K562 (cell line): ENCODE data around the gene EFHC1. TPM values are rescaled to one million over a fixed set of nuclear protein-coding genes. Genes with fewer than 3 reads are reported as not detected.

Experiments used
- ADNP ChIP-seq: fragments of 200-800 bp; sonication (Bioruptor generic); IDR thresholded peaks from 2 replicates; pipeline ENCODE4 v1.6.1; 2016; ENCODE audit warnings: missing genetic modification characterization, missing compliant biosample characterization
- ARHGAP35 ChIP-seq: fragments of 450-650 bp; IDR thresholded peaks from 2 replicates; pipeline ENCODE4 v1.6.1; 2018; ENCODE audit not compliant: partially characterized antibody
- CHCHD3 ChIP-seq: fragments of 250-450 bp; sonication (Bioruptor Pico); IDR thresholded peaks from 2 replicates; pipeline ENCODE4 v2.1.2; 2022; ENCODE audit warnings: mild to moderate bottlenecking
- GABPB1 ChIP-seq: sonication (generic); formaldehyde crosslinking; IDR thresholded peaks from 2 replicates; pipeline ENCODE4 v1.8.0; 2022; ENCODE audit warnings: mild to moderate bottlenecking, missing genetic modification reagents
- NFRKB ChIP-seq: fragments of 450-650 bp; IDR thresholded peaks from 2 replicates; pipeline ENCODE4 v1.6.1; 2016; ENCODE audit warnings: low read depth
- RFX7 ChIP-seq: fragments of 250-450 bp; sonication (Bioruptor Pico); IDR thresholded peaks from 2 replicates; pipeline ENCODE4 v1.5.1; 2021; ENCODE audit warnings: mild to moderate bottlenecking
- TCF3 ChIP-seq: sonication (generic); formaldehyde crosslinking; IDR thresholded peaks from 2 replicates; pipeline ENCODE4 v1.4.0; 2020; ENCODE audit warnings: mild to moderate bottlenecking, missing genetic modification reagents
- TCFL5 ChIP-seq: fragments of 250-450 bp; sonication (Bioruptor Pico); conservative IDR thresholded peaks from 2 replicates; pipeline ENCODE4 v1.6.1; 2021; ENCODE audit warnings: mild to moderate bottlenecking, moderate library complexity, matching md5 sums
- TRIM24 ChIP-seq, 2 experiments: fragments of 450-650 bp; IDR thresholded peaks; 2 replicates each; pipeline ENCODE4 v1.6.1; 2016
- polyA plus RNA-seq, 8 experiments: library from polyadenylated mRNA; depleted of rRNA in 4 of 8; stranded (reverse) in 5 of 8; unstranded in 3 of 8; fragments of >200 nt; fragmentation: Nextera tagmentation in 2 of 8; fragmentation: Illumina TruSeq in 1 of 8; extraction: Ambion mirVana in 2 of 8; extraction: Trizol in 1 of 8; gene quantifications; 2 replicates each; pipeline versions ENCODE4 v1.2.1 to v1.2.3, GENCODE V29; 2011 to 2014; ENCODE audit warnings: inconsistent platforms in 1 of 8, missing spikeins in 1 of 8
- total RNA-seq, 7 experiments: library from RNA; depleted of rRNA in 6 of 7; stranded (reverse); fragments of >200 nt in 6 of 7; fragmentation: Illumina TruSeq in 2 of 7; extraction: Trizol in 2 of 7; gene quantifications; 2 replicates each; pipeline versions ENCODE4 v1.2.1 to v1.2.3, GENCODE V29; 2011 to 2021; ENCODE audit warnings: low replicate concordance in 1 of 7
- TF ChIP-seq, protein P1 (sequence below), 2 experiments: fragments of 450-650 bp; formaldehyde crosslinking in 1 of 2; IDR thresholded peaks; 2 replicates each; pipeline versions ENCODE4 v1.4.0 to v1.6.1; 2014 to 2020; ENCODE audit warnings: mild to moderate bottlenecking in 2 of 2, borderline replicate concordance in 1 of 2, low read depth in 1 of 2
- TF ChIP-seq, protein P2 (sequence below): fragments of 200-400 bp; formaldehyde crosslinking; IDR thresholded peaks from 2 replicates; pipeline ENCODE4 v1.6.1; 2017; ENCODE audit warnings: mild to moderate bottlenecking, low read depth, low read length, moderate library complexity
- TF ChIP-seq, protein P3 (sequence below): sonication (generic); formaldehyde crosslinking; IDR thresholded peaks from 2 replicates; pipeline ENCODE4 v1.8.0; 2022; ENCODE audit warnings: mild to moderate bottlenecking, missing genetic modification reagents

Gene EFHC1
- total and polyA plus RNA-seq, 9 of the 15 experiments (the other 6 are each of a cell fraction or from before 2014, with no cell fraction given), result 9.5 to 31.0 (median 14.9) TPM

DNA sequence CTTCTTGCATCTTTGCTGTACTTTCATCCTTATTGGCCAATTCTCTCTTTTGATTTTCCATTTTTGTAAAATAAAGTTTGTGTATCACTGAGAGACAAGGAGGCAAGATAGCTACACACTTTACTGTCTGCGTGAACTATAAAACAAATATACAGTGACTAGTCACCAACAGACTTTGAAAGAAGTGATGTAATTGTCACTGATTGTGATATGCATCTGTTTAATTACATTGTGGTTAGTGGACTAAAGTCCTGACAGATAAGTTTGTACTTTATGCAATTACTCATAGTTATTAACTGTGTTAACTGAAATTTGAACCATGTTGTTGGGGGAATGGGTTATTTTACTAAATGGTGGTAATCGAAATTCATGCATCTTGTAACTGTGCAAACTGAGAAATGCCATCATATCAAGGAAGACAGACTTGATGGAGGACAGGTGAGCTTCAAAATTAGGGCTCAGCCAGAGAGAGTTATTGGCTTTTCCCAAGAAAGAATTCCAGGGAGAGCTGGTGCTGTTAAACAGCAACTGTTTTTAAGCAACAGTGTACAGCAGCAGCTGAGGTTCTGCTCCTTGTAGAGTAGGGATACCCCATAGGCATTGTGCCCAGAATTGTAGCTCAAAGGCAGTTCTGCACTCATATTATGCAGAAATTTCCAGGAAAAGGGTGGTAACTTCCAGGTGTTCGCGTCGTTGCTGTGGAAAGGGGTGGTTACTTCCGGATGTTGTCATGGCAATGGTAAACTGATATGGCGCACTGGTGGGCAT is 62.9 kb downstream of the EFHC1 start (continued):
- no peak for TF ChIP-seq CHCHD3 (CRISPR knock-in tag)
- TF ChIP-seq, protein P1, sequence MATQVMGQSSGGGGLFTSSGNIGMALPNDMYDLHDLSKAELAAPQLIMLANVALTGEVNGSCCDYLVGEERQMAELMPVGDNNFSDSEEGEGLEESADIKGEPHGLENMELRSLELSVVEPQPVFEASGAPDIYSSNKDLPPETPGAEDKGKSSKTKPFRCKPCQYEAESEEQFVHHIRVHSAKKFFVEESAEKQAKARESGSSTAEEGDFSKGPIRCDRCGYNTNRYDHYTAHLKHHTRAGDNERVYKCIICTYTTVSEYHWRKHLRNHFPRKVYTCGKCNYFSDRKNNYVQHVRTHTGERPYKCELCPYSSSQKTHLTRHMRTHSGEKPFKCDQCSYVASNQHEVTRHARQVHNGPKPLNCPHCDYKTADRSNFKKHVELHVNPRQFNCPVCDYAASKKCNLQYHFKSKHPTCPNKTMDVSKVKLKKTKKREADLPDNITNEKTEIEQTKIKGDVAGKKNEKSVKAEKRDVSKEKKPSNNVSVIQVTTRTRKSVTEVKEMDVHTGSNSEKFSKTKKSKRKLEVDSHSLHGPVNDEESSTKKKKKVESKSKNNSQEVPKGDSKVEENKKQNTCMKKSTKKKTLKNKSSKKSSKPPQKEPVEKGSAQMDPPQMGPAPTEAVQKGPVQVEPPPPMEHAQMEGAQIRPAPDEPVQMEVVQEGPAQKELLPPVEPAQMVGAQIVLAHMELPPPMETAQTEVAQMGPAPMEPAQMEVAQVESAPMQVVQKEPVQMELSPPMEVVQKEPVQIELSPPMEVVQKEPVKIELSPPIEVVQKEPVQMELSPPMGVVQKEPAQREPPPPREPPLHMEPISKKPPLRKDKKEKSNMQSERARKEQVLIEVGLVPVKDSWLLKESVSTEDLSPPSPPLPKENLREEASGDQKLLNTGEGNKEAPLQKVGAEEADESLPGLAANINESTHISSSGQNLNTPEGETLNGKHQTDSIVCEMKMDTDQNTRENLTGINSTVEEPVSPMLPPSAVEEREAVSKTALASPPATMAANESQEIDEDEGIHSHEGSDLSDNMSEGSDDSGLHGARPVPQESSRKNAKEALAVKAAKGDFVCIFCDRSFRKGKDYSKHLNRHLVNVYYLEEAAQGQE (IDR thresholded peaks at IDR 0.05; ENCODE audit: borderline replicate concordance), result peak; percentile 50
- TF ChIP-seq, protein P1 (CRISPR knock-in tag; IDR thresholded peaks at IDR 0.05; ENCODE audit: low read depth), result no peak
- TF ChIP-seq RFX7 (CRISPR knock-in tag), result no peak
- TF ChIP-seq, protein P2, sequence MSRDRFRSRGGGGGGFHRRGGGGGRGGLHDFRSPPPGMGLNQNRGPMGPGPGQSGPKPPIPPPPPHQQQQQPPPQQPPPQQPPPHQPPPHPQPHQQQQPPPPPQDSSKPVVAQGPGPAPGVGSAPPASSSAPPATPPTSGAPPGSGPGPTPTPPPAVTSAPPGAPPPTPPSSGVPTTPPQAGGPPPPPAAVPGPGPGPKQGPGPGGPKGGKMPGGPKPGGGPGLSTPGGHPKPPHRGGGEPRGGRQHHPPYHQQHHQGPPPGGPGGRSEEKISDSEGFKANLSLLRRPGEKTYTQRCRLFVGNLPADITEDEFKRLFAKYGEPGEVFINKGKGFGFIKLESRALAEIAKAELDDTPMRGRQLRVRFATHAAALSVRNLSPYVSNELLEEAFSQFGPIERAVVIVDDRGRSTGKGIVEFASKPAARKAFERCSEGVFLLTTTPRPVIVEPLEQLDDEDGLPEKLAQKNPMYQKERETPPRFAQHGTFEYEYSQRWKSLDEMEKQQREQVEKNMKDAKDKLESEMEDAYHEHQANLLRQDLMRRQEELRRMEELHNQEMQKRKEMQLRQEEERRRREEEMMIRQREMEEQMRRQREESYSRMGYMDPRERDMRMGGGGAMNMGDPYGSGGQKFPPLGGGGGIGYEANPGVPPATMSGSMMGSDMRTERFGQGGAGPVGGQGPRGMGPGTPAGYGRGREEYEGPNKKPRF, result no peak
- TF ChIP-seq, protein P3, sequence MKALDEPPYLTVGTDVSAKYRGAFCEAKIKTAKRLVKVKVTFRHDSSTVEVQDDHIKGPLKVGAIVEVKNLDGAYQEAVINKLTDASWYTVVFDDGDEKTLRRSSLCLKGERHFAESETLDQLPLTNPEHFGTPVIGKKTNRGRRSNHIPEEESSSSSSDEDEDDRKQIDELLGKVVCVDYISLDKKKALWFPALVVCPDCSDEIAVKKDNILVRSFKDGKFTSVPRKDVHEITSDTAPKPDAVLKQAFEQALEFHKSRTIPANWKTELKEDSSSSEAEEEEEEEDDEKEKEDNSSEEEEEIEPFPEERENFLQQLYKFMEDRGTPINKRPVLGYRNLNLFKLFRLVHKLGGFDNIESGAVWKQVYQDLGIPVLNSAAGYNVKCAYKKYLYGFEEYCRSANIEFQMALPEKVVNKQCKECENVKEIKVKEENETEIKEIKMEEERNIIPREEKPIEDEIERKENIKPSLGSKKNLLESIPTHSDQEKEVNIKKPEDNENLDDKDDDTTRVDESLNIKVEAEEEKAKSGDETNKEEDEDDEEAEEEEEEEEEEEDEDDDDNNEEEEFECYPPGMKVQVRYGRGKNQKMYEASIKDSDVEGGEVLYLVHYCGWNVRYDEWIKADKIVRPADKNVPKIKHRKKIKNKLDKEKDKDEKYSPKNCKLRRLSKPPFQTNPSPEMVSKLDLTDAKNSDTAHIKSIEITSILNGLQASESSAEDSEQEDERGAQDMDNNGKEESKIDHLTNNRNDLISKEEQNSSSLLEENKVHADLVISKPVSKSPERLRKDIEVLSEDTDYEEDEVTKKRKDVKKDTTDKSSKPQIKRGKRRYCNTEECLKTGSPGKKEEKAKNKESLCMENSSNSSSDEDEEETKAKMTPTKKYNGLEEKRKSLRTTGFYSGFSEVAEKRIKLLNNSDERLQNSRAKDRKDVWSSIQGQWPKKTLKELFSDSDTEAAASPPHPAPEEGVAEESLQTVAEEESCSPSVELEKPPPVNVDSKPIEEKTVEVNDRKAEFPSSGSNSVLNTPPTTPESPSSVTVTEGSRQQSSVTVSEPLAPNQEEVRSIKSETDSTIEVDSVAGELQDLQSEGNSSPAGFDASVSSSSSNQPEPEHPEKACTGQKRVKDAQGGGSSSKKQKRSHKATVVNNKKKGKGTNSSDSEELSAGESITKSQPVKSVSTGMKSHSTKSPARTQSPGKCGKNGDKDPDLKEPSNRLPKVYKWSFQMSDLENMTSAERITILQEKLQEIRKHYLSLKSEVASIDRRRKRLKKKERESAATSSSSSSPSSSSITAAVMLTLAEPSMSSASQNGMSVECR (CRISPR knock-in tag), result no peak
- TF ChIP-seq NFRKB, result peak; percentile 7; the same call in 1 of the 2 replicates
- TF ChIP-seq TCF3 (CRISPR knock-in tag), result peak; percentile 48
- no peak for TF ChIP-seq TCFL5 (CRISPR knock-in tag)
- no peak for TF ChIP-seq ARHGAP35
- peak in 1 of 2 experiments; percentile 20; a peak in 1 of 4 replicates for TF ChIP-seq TRIM24 (IDR thresholded peaks at IDR 0.05)
- peak; percentile 17; the same call in 1 of the 2 replicates for TF ChIP-seq GABPB1 (CRISPR knock-in tag)
- no peak for TF ChIP-seq ADNP (tag)
